Right lobe of liver (tissue), 4 donors: ENCODE results near the gene SGPP2.

Experiments used
- CTCF ChIP-seq, 4 donors: fragments of 200-600 bp in 3 of 4; fragments of 450-650 bp in 1 of 4; IDR thresholded peaks; one replicate each; pipeline versions ENCODE4 v1.5.1 to v1.8.0; 2016 to 2022; ENCODE audit warnings: antibody characterized with exemption in 4 of 4, mild to moderate bottlenecking in 2 of 4
- POLR2A ChIP-seq: fragments of 450-650 bp; IDR thresholded peaks from one replicate; pipeline ENCODE4 v1.6.1; 2017; ENCODE audit warnings: antibody characterized with exemption, mild to moderate bottlenecking
- donor health status: DM: no; HTN: no; CAD: no.
- donor health status: DM: no; HTN: no; CAD: no.
- donor health status: DM: no; HTN: yes; CAD: no.

- TF ChIP-seq CTCF (IDR thresholded peaks at IDR 0.05) (peak in 2 of 4 donors; percentile 7 to 10), POLR2A (no peak)
These were observed 158.6 kb downstream of the SGPP2 start for GRCh38 chr2:222582928-222583327.
